ENCODE data around the gene ACOT9. TPM values are rescaled to one million over a fixed set of nuclear protein-coding genes. Genes with fewer than 3 reads are reported as not detected.
"Not testable (repeated sequence)": the region's sequence is repeated elsewhere in the genome, so short reads cannot be mapped to it uniquely, and the experiment has no call there.

The ACOT9 gene
- total RNA-seq, 1 donor, result 69.5 TPM

DNA sequence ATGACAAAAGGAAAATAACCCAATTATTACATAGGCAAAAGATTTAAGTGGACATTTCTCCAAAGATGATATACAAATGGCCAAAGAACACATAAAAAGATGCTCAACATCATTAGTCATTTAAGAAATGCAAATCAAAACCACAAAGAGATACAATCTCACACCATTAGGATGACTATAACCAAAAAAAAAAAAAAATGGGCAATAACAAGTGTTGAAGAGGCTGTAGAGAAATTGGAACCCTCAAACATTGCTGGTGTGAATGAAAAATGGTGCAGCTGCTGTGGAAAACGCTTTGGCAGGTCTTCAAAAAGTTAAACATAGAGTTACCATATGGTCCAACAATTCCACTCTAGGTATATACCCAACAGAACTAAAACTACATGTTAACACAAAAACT, 81.4 kb downstream of the ACOT9 start:
- TF ChIP-seq CTCF (IDR thresholded peaks at IDR 0.05; ENCODE audit: insufficient read depth, low read depth, low read length), result no peak
- DNase-seq (ENCODE audit: low read depth), result peak; percentile 13
- H3K4me3 ChIP-seq (ENCODE audit: low read depth, low read length), result no peak overlapping the region

- no peak for DNase-seq (ENCODE audit: low read depth)
- no peak for TF ChIP-seq CTCF (IDR thresholded peaks at IDR 0.05; ENCODE audit: insufficient read depth, low read depth, low read length)
- no peak overlapping the region for H3K4me3 ChIP-seq (ENCODE audit: low read depth, low read length)
These were observed 82.3 kb downstream of the ACOT9 start for GRCh38 chrX:23660766-23661132.

- not testable (repeated sequence) for DNase-seq (ENCODE audit: low read depth); H3K4me3 ChIP-seq (ENCODE audit: low read depth, low read length)
These were observed 82.9 kb downstream of the ACOT9 start for GRCh38 chrX:23660083-23660765.

DNA sequence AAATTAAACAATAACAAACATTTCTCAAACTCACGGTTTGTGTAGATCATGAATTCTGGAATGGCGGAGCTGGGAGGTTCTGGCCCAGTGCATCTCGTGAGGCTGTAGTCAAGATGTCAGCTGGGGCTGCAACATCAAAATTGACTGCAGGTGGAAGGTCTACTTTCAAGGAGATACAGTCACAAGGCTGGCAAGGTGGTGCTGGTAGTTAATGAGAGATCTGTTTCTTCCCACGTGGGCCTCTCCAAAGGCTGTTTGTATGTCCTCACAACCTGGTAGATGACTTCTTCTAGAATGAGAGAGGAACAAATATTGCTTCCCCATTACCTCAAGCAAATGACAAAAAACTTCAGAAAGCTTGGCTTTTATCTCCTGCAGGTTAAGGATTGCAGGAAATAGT, 83.7 kb downstream of the ACOT9 start:
- H3K4me3 ChIP-seq (ENCODE audit: low read depth, low read length), result no peak overlapping the region

DNA sequence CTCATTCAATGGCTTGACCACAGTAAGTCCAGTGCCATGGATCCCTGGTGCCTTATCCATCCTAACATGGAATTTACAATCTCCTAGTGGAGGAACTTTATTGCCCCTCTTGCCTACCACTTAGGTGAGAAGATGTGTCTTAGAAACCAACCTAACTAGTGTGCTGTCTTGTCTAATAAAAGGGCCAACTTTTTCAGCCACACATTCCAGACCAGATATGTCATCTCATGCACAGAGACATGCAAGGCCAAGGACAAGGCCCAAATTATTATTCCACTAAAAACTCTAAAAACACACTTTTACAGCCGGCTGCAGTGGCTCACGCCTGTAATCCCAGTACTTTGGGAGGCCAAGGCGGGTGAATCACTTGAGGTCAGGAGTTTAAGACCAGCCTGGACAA, 86.4 kb downstream of the ACOT9 start:
- no peak overlapping the region for H3K4me3 ChIP-seq (ENCODE audit: low read depth, low read length)
- peak; percentile 31 for DNase-seq (ENCODE audit: low read depth)
- no peak for TF ChIP-seq CTCF (IDR thresholded peaks at IDR 0.05; ENCODE audit: insufficient read depth, low read depth, low read length)

More for the DNA sequence above, 83.7 kb downstream of the ACOT9 start:
- DNase-seq (ENCODE audit: low read depth), result no peak
- TF ChIP-seq CTCF (IDR thresholded peaks at IDR 0.05; ENCODE audit: insufficient read depth, low read depth, low read length), result no peak

GRCh38 chrX:23656091-23656490, 87.0 kb downstream of the ACOT9 start:
- no peak for TF ChIP-seq CTCF (IDR thresholded peaks at IDR 0.05; ENCODE audit: insufficient read depth, low read depth, low read length)
- H3K4me3 ChIP-seq (ENCODE audit: low read depth, low read length), result no peak overlapping the region
- no peak for DNase-seq (ENCODE audit: low read depth)

Small RNA genes lying within 50 kb of the gene (small RNA-seq; reads per million reads assigned to genes)
- gene RF00019, result not detected

Other genes starting within 250 kb of the ACOT9 start
- 160 and 216 TPM in 2 replicates for gene PRDX4, start 75.8 kb downstream of the ACOT9 start, total RNA-seq
- 71.7 and 81.8 TPM in 2 replicates for gene SAT1, start 39.9 kb upstream of the ACOT9 start, total RNA-seq
- gene APOO, start 164.7 kb upstream of the ACOT9 start, total RNA-seq, result 7.4 and 13.0 TPM in 2 replicates
- not detected in 2 replicates for gene CXorf58, start 164.7 kb upstream of the ACOT9 start, total RNA-seq

Data from fibroblast of villous mesenchyme (primary cell).